MCF 10A (cell line): ENCODE results near the gene AUTS2. TPM values are rescaled to one million over a fixed set of nuclear protein-coding genes. Genes with fewer than 3 reads are reported as not detected.

ENCODE experiments used
- BruUV-seq: library from RNA; stranded (reverse); fragments of 400-500 nt; replicated peaks from 2 replicates; lab custom pipeline; 2021; lab: Mats Ljungman, UMichigan
- CTCF ChIA-PET: fragments of 300-600 bp; sonication (Branson Sonifier 250); formaldehyde crosslinking; extraction: SDS; loops from one replicate; lab custom pipeline; 2021; ENCODE audit warnings: antibody characterized with exemption, inconsistent platforms; lab: Yijun Ruan, JAX
- POLR2A ChIA-PET: fragments of 300-600, 350-650 bp; sonication (Branson Sonifier 250); formaldehyde crosslinking; extraction: SDS; loops from one replicate; lab custom pipeline; 2020; ENCODE audit warnings: antibody characterized with exemption, inconsistent platforms; lab: Yijun Ruan, JAX
- DNase-seq: peaks from one replicate; pipeline ENCODE4 v3.0.0-alpha.2; 2018; ENCODE audit not compliant: unreplicated experiment
- H3K27ac Mint-ChIP-seq: one replicate; pipeline ENCODE4 v1.8.0; 2022; ENCODE audit warnings: mild to moderate bottlenecking, low read depth, mixed read lengths; ENCODE audit not compliant: unreplicated experiment
- H3K27me3 Mint-ChIP-seq: one replicate; pipeline ENCODE4 v1.8.0; 2022; ENCODE audit warnings: mixed read lengths; ENCODE audit not compliant: insufficient read depth, unreplicated experiment
- H3K36me3 Mint-ChIP-seq: one replicate; pipeline ENCODE4 v1.8.0; 2022; ENCODE audit warnings: mild to moderate bottlenecking, moderate library complexity, mixed read lengths; ENCODE audit not compliant: insufficient read depth, unreplicated experiment
- H3K4me1 Mint-ChIP-seq: one replicate; pipeline ENCODE4 v1.8.0; 2022; ENCODE audit warnings: mixed read lengths; ENCODE audit not compliant: insufficient read depth, unreplicated experiment
- H3K4me3 Mint-ChIP-seq: one replicate; pipeline ENCODE4 v1.8.0; 2022; ENCODE audit warnings: mild to moderate bottlenecking, moderate library complexity, mixed read lengths; ENCODE audit not compliant: unreplicated experiment
- H3K9me3 Mint-ChIP-seq: one replicate; pipeline ENCODE4 v1.8.0; 2022; ENCODE audit warnings: mixed read lengths; ENCODE audit not compliant: unreplicated experiment
- CTCF ChIP-seq: fragments of 200-600 bp; IDR thresholded peaks from one replicate; pipeline ENCODE4 v1.8.0; 2022; ENCODE audit warnings: antibody characterized with exemption, mild to moderate bottlenecking; ENCODE audit not compliant: unreplicated experiment
- intact Hi-C: fragments of 100-400 bp; cut with micrococcal nuclease; formaldehyde crosslinking; loops from 2 replicates; pipeline ENCODE4 v1.14.1; 2022
- total RNA-seq: library from RNA; stranded (reverse); gene quantifications from 2 replicates; pipeline ENCODE4 v1.2.3, GENCODE V29; 2022

AUTS2 gene
- total RNA-seq, 1 experiment from 2014 or later, result 1.3 TPM

DNA sequence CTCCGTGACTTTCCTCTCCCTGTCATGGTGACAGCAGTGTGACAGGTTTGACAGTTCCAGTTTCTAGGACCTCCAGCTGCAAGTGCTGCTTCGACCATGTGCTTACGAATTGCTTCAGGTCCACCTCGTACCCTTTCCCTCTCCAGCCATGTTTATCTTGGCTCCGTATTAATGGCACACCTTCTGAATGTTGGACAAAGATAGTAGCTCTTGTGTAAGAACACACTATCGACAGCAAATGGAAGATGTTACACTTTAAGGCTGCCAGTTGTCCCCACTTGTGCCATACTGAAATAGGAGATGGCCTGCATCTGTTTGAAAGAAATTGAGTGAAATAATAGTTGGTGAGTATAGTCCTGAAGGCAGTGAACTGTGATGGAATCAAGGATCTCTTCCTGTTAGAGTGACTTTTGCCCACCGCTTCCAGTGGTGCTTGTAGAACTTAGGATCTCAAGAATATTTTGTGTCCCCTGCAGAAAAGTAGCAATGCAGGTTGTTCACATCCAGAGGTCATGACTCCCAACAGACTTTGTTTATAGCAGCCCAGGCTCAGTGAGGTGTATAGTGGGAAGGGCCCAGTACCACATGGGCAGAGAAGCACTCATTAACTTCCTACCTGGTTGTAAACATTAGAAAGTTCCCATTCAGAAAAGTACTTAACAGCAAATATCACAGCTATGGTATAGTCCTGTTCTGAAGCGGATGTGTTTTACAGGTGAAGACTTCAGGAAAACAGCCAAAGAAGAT, 904.0 kb downstream of the AUTS2 start:
- intact Hi-C loops, result no loop called here
- Mint-ChIP-seq H3K9me3 (peaks cover 35% of the 10 kb centered on the region), H3K27me3 (no peaks in the 10 kb centered on the region), H3K36me3 (no peaks in the 10 kb centered on the region), H3K4me3 (no peak overlapping the region), H3K27ac (no peak overlapping the region), H3K4me1 (no peaks in the 10 kb centered on the region)
- TF ChIP-seq CTCF, result no peak
- no TSS peak for BruUV-seq
- ChIA-PET CTCF (no interaction called here), POLR2A (no interaction called here)
- DNase-seq, result no peak

- TF ChIP-seq CTCF, result no peak
- DNase-seq, result no peak
- H3K4me3 Mint-ChIP-seq, result no peak overlapping the region
- no peaks in the 10 kb centered on the region for H3K27me3 Mint-ChIP-seq
- H3K27ac Mint-ChIP-seq, result no peak overlapping the region
- no TSS peak for BruUV-seq
- POLR2A ChIA-PET, result no interaction called here
- H3K9me3 Mint-ChIP-seq, result peaks cover 39% of the 10 kb centered on the region
- no peaks in the 10 kb centered on the region for H3K36me3 Mint-ChIP-seq
- intact Hi-C loops, result no loop called here
- CTCF ChIA-PET, result interaction anchor here (0.8 kb wide), 1 partner anchor 9 kb away, joined by 5 read pairs; no protein-coding TSS in a partner anchor
- H3K4me1 Mint-ChIP-seq, result no peaks in the 10 kb centered on the region
Measured at GRCh38 chr7:70504254-70504653, 906.0 kb downstream of the AUTS2 start.

- DNase-seq, result no peak
- Mint-ChIP-seq H3K27ac (no peak overlapping the region), H3K9me3 (peaks cover 50% of the 10 kb centered on the region), H3K27me3 (no peaks in the 10 kb centered on the region), H3K4me3 (no peak overlapping the region), H3K4me1 (no peaks in the 10 kb centered on the region), H3K36me3 (no peaks in the 10 kb centered on the region)
- POLR2A ChIA-PET, result no interaction called here
- CTCF ChIA-PET, result no interaction called here
- intact Hi-C loops, result no loop called here
- no TSS peak for BruUV-seq
- no peak for TF ChIP-seq CTCF
Measured at GRCh38 chr7:70505468-70505867, 907.2 kb downstream of the AUTS2 start.

DNA sequence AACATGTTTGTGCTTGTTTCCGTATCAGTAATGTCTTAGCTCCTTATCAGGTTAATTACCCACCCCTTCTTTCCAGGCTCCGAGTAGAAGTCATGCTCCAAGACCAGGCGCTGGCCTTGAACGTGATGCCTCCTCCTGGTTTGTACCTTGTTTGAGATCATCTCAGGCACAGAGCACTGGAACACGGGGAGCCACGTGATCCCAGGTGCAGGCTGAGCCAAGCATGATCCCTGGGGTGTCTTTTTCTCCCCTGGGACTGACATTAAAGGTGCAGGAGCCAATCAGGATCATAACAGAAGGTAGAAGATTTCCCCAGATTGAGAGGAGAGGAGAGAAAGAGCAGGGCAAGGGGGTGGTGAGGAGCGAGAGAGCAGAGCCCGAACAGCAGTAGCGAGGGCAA, 907.6 kb downstream of the AUTS2 start:
- Mint-ChIP-seq H3K9me3 (peaks cover 50% of the 10 kb centered on the region), H3K36me3 (no peaks in the 10 kb centered on the region), H3K27me3 (no peaks in the 10 kb centered on the region), H3K4me1 (no peaks in the 10 kb centered on the region), H3K27ac (no peak overlapping the region), H3K4me3 (no peak overlapping the region)
- no peak for DNase-seq
- BruUV-seq, result no TSS peak
- no peak for TF ChIP-seq CTCF
- ChIA-PET CTCF (no interaction called here), POLR2A (no interaction called here)
- intact Hi-C loops, result no loop called here
